Neuron (in vitro differentiated cells): Measurements from ENCODE around the gene UBA7.

Experiments used
- H2AFZ ChIP-seq: one replicate; pipeline ENCODE4 v1.6.1; 2013; ENCODE audit warnings: low read depth, mild to moderate bottlenecking, inconsistent platforms, low read length, moderate library complexity
- H3K27me3 ChIP-seq: one replicate; pipeline ENCODE4 v1.6.1; 2013; ENCODE audit warnings: low read length; ENCODE audit not compliant: insufficient read depth
- H3K36me3 ChIP-seq: one replicate; pipeline ENCODE4 v1.6.1; 2013; ENCODE audit warnings: low read length; ENCODE audit not compliant: insufficient read depth
- H3K4me1 ChIP-seq: one replicate; pipeline ENCODE4 v1.6.1; 2013; ENCODE audit warnings: low read length; ENCODE audit not compliant: insufficient read depth
- H3K4me3 ChIP-seq: 2 replicates; pipeline ENCODE4 v1.5.1; 2013; ENCODE audit warnings: mild to moderate bottlenecking, low read length, moderate library complexity
- H3K9me3 ChIP-seq: one replicate; pipeline ENCODE4 v1.6.1; 2013; ENCODE audit warnings: low read length

The UBA7 gene

GRCh38 chr3:49813497-49814174, at the start of gene UBA7:
Gene UBA7, minus strand, starts transcription at chr3:49813953. Its CDS starts 166 bp downstream, at chr3:49813787.
- H3K9me3 ChIP-seq, result no peaks in the 10 kb centered on the region
- no peaks in the 10 kb centered on the region for H3K27me3 ChIP-seq
- H2AFZ ChIP-seq, result no peak within 1 kb of the TSS
- no peaks in the 10 kb centered on the region for H3K36me3 ChIP-seq
- H3K4me1 ChIP-seq, result no peaks in the 10 kb centered on the region
- H3K4me3 ChIP-seq, result no peak within 1 kb of the TSS

GRCh38 chr3:49859576-49860305, 46.0 kb upstream of the UBA7 start:
- Histone ChIP-seq H3K4me1 (peaks cover 11% of the 10 kb centered on the region), H2AFZ (no peak overlapping the region), H3K36me3 (peaks cover 14% of the 10 kb centered on the region), H3K4me3 (no peak overlapping the region), H3K9me3 (no peaks in the 10 kb centered on the region), H3K27me3 (no peaks in the 10 kb centered on the region)

- Histone ChIP-seq H3K36me3 (peaks cover 14% of the 10 kb centered on the region), H3K27me3 (no peaks in the 10 kb centered on the region), H2AFZ (peak within 1 kb of the TSS; percentile 21), H3K4me3 (peak within 1 kb of the TSS; percentile 84), H3K4me1 (peaks cover 11% of the 10 kb centered on the region), H3K9me3 (no peaks in the 10 kb centered on the region)
These were observed 42.6 kb upstream of the UBA7 start, which contains the start of gene TRAIP for GRCh38 chr3:49856181-49857005. Gene TRAIP, minus strand, starts transcription at chr3:49856564. Its CDS starts 111 bp downstream, at chr3:49856453.

- no peaks in the 10 kb centered on the region for H3K27me3 ChIP-seq
- H3K4me3 ChIP-seq, result peak overlapping the region; percentile 84
- H2AFZ ChIP-seq, result peak overlapping the region; percentile 21
- peaks cover 11% of the 10 kb centered on the region for H3K4me1 ChIP-seq
- peaks cover 14% of the 10 kb centered on the region for H3K36me3 ChIP-seq
- H3K9me3 ChIP-seq, result no peaks in the 10 kb centered on the region
These were observed 41.9 kb upstream of the UBA7 start for GRCh38 chr3:49855662-49856061.

GRCh38 chr3:49845694-49846093, 31.9 kb upstream of the UBA7 start:
- H3K4me1 ChIP-seq, result no peaks in the 10 kb centered on the region
- no peak overlapping the region for H2AFZ ChIP-seq
- no peaks in the 10 kb centered on the region for H3K9me3 ChIP-seq
- no peaks in the 10 kb centered on the region for H3K27me3 ChIP-seq
- H3K36me3 ChIP-seq, result peaks cover 56% of the 10 kb centered on the region
- H3K4me3 ChIP-seq, result no peak overlapping the region

- Histone ChIP-seq H3K4me3 (no peak overlapping the region), H3K9me3 (no peaks in the 10 kb centered on the region), H3K27me3 (no peaks in the 10 kb centered on the region), H3K4me1 (no peaks in the 10 kb centered on the region), H2AFZ (no peak overlapping the region), H3K36me3 (peaks cover 56% of the 10 kb centered on the region)
These were observed 30.9 kb upstream of the UBA7 start for GRCh38 chr3:49844464-49845183.

GRCh38 chr3:49842843-49843517, 29.2 kb upstream of the UBA7 start:
- Histone ChIP-seq H3K36me3 (peaks cover 60% of the 10 kb centered on the region), H3K4me3 (no peak overlapping the region), H2AFZ (no peak overlapping the region), H3K9me3 (no peaks in the 10 kb centered on the region), H3K27me3 (no peaks in the 10 kb centered on the region), H3K4me1 (no peaks in the 10 kb centered on the region)

- Histone ChIP-seq H3K4me1 (no peaks in the 10 kb centered on the region), H3K4me3 (no peak overlapping the region), H3K9me3 (no peaks in the 10 kb centered on the region), H2AFZ (no peak overlapping the region), H3K36me3 (peaks cover 60% of the 10 kb centered on the region), H3K27me3 (no peaks in the 10 kb centered on the region)
These were observed 28.1 kb upstream of the UBA7 start for GRCh38 chr3:49841806-49842205.

- Histone ChIP-seq H3K36me3 (peaks cover 60% of the 10 kb centered on the region), H3K27me3 (no peaks in the 10 kb centered on the region)
These were observed 27.5 kb upstream of the UBA7 start for GRCh38 chr3:49841126-49841696.

GRCh38 chr3:49840388-49840787, 26.6 kb upstream of the UBA7 start:
- Histone ChIP-seq H3K9me3 (no peaks in the 10 kb centered on the region), H3K4me1 (no peaks in the 10 kb centered on the region), H3K27me3 (no peaks in the 10 kb centered on the region), H3K4me3 (no peak overlapping the region), H3K36me3 (peaks cover 52% of the 10 kb centered on the region), H2AFZ (no peak overlapping the region)

More at GRCh38 chr3:49841126-49841696, 27.5 kb upstream of the UBA7 start:
- H2AFZ ChIP-seq, result no peak overlapping the region
- H3K4me1 ChIP-seq, result no peaks in the 10 kb centered on the region
- no peaks in the 10 kb centered on the region for H3K9me3 ChIP-seq
- no peak overlapping the region for H3K4me3 ChIP-seq

GRCh38 chr3:49839193-49839809, 25.5 kb upstream of the UBA7 start:
- no peaks in the 10 kb centered on the region for H3K27me3 ChIP-seq
- no peak overlapping the region for H2AFZ ChIP-seq
- no peaks in the 10 kb centered on the region for H3K4me1 ChIP-seq
- no peaks in the 10 kb centered on the region for H3K9me3 ChIP-seq
- no peak overlapping the region for H3K4me3 ChIP-seq
- peaks cover 48% of the 10 kb centered on the region for H3K36me3 ChIP-seq
